Fibroblast of skin of scalp (primary cell): Measurements from ENCODE around the gene RAI14.
"Not testable (repeated sequence)": the region's sequence is repeated elsewhere in the genome, so short reads cannot be mapped to it uniquely, and the experiment has no call there.

ENCODE experiments used
- DNase-seq: peaks from one replicate; pipeline ENCODE4 v3.0.0-alpha.2; 2013

RAI14 gene

DNA sequence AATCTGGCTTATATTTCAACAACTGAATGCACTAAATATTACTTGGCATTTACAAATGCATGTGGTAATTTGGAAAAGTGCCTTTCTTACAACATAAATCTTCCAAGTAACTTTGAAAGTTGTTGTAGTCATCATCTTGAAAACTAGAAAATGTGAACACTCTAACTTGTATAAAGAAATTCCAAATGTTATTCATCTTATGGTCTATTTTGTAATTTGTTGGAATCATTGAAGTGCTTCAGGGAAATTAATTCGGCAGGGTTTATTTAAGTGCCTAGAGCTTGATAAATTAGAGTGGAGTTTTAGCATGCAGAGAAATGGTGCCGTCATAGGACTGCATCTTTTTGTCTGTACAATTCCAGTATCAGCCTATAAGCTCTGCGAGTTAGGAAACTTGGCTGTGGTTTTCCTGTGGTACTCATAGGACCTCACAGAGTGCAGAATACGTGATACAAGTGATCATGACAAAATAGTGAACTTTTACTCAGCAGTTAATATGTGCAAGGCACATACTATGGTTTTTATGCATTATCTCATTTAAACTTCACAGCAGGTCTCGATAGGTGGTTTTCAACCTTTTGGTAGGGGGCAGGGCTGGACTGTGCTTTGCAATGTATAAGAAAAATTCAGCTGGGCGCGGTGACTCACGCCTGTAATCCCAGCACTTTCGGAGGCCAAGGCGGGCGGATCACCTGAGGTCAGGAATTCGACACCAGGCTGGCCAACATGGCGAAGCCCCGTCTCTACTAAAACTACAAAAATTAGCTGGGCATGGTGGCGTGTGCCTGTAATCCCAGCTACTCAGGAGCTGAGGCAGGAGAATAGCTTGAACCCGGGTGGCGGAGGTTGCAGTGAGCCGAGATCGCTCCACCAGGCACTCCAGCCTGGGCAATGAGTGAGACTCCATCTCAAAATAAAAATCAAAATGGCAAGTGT, 79.6 kb downstream of the RAI14 start:
- peak; percentile 81 for DNase-seq

- DNase-seq = peak; percentile 66
Observed at GRCh38 chr5:34736445-34737115, 80.5 kb downstream of the RAI14 start.

GRCh38 chr5:34737731-34738130, 81.6 kb downstream of the RAI14 start:
- no peak for DNase-seq

DNA sequence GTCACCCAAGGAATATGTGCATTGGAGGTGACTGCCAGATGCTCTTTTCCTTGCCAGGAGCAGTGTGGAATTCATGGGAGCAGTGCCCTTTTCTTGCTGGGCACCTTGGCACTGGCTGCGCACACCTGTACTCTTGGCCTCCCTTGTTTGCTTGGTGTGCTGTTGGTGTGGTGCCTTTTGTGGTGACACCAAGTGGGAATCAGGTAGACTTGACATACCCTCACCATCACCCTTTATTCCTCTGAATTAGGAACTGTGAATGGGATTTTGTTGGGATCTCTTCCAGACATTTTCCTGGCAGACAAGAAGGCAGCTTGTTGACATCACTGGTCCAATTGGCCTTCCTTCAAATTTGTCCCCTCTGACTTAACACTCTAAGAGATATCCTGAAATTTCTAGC, 82.3 kb downstream of the RAI14 start:
- no peak for DNase-seq

- no peak for DNase-seq
Observed at GRCh38 chr5:34740389-34740806, 84.3 kb downstream of the RAI14 start.

GRCh38 chr5:34742061-34742460, 85.9 kb downstream of the RAI14 start:
- peak; percentile 79 for DNase-seq

DNA sequence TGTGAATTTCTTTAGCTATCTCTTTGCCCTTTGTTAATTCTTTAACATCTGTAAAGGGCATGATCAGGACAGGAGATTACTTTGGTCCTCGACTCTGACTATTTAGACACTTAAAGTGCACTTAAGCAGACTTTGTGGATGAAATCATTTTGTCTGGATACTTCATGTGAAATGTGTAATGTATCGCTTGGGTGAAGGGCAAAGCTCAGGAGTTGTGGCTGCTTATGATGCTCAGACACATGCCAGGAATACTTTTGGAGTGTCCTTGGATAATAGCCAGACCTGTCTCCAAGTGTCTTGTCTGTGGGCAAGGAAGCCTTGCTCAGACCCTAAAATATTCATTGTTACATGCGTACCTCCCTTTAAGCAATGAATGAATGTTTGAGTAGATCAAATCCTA, 87.8 kb downstream of the RAI14 start:
- peak; percentile 99 for DNase-seq

GRCh38 chr5:34748431-34748830, 92.3 kb downstream of the RAI14 start:
- DNase-seq = no peak

DNA sequence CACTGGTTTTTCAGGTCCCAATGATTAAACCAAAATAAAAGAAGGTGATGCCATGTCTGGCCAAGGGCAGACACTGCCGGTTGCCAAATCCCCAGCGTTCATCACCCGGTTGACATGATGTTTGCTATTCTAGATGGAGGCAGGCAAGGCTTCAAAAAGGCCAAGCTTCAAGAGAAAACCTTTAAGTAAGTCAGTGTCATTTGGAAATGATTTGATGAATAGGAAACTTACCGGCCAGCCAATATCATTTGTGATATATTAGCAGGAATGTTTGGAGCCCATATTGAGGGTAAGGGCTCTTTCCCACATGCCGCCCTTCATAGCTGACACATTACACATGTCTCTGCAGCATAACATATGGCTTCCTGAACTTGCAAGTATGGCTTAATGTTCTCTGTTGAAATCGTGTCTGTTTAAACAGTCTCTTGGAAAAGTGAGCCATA, 93.3 kb downstream of the RAI14 start:
- DNase-seq = peak; percentile 93

DNA sequence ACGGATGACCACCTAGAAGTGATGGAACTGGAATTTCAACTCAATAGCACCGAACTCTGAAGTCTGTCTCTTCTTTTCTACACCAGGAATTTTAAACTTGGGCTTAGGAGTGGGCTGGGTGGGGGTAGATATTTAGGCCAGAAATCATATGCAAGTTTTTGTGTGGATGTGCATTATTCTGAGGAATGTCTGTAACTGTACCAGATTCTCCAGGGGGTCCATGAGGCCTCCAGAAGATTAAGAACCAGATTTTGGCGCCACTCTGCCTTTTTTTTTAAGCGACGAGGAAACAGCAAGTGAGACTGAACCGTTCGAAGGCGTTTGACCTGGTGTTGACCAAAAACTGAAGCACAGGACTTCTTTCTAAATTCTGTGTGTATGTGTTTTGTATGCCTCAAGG, 94.1 kb downstream of the RAI14 start:
- DNase-seq = peak; percentile 86

- peak; percentile 59 for DNase-seq
Observed at GRCh38 chr5:34751807-34752736, 95.9 kb downstream of the RAI14 start.

DNA sequence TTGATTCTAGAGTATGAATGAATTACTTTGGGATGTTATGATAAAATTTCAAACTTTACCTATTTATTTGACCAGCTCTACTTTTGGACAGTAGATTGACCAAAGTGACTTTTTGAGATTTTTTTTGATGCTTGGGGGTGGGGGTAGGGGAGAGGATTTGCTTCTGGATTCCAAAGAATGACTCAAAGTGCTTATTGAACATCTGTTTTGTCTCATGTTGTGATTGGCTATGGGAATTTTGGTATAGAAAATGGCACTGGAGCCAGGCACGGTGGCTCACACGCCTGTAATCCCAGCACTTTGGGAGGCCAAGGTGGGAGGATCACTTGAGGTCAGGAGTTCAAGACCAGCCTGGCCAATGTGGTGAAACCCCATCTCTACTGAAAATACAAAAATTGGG, 97.1 kb downstream of the RAI14 start:
- DNase-seq = peak; percentile 22

DNA sequence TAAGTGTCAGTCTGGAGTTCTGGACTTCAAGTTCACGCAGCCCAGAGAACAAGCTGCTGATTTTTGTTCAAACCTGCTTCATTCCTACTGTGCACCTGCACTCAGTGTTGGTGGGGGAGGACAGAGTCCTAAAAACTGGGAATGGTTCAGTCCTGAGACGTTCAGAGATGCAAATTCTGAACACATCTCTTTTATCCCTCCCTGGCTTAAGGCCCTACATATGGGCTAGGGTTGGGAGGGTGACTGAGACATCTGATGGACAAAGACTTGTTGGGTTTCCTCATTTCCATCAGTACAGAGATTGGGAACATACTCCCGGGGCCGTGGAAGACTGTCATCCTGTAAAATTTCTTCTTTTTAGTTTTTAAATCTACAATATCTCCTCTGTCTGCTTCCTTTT, 99.8 kb downstream of the RAI14 start:
- DNase-seq = no peak

GRCh38 chr5:34756781-34757624, 100.9 kb downstream of the RAI14 start:
- no peak for DNase-seq

- DNase-seq = no peak
Observed at GRCh38 chr5:34758514-34758913, 102.4 kb downstream of the RAI14 start.

DNA sequence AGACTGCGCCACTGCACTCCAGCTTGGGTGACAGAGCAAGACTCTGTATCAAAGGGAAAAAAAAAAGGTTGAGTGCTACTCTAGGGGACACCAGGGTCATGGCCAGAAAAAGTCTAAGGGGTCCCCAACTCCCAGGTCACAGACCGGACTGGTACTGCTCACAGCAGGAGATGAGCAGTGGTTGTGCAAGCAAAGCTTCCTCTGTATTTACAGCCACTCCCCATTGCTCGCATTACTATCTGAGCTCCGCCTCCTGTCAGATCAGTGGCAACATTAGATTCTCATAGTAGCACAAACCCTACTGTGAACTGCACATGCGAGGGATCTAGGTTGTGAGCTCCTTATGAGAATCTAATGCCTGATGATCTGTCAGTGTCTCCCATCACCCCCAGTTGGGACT, 103.1 kb downstream of the RAI14 start:
- not testable (repeated sequence) for DNase-seq

- no peak for DNase-seq
Observed at GRCh38 chr5:34765662-34766061, 109.5 kb downstream of the RAI14 start.

DNA sequence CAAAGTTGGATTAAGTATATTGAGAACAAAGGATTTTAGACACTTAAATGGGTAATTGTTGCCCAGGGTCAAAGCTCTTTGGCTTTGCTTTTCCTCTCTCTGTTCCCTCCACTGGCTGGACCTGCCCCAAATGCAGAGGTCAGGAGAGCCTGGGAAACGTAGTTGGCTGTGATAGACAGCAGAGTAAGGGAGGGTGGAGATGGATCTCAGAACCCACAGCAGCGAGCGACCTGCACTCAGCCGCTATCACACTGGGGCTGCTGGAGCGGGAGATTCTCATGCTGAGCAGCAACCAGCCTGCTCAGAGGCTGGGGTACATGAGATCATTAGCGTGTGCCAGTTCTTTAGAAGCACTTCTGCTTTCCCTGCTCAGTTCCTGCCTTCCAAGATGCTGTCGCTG, 111.1 kb downstream of the RAI14 start:
- no peak for DNase-seq

DNA sequence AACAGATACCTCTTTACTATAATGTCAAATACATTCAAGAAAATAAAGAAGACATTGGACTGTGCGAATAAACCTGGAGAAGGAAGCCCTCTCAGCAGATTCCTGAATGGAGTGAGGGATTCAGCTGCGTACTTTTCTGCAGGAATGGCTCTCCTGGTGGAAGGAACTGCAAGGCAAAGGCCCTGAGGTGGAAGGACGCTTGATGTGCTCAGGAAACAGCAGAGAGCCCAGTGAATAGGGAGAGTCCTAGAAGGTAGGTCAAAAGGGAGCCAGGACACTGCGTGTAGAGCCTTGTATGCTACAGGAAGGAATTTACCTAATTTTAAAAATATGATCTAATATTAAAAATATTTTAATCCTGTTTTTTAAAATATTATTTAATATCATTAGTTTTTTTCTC, 114.4 kb downstream of the RAI14 start:
- DNase-seq = no peak

GRCh38 chr5:34771076-34771475, 114.9 kb downstream of the RAI14 start:
- no peak for DNase-seq

GRCh38 chr5:34772267-34773098, 116.4 kb downstream of the RAI14 start:
- no peak for DNase-seq
